DMS53 treated with DMSO at 0.1 percent for 48 hours (cell line): ENCODE measurements around the gene MMAA.

Experiments
- DNase-seq: peaks from one replicate; lab custom pipeline; 2025; ENCODE audit not compliant: unreplicated experiment; lab: John Stamatoyannopoulos, UW

MMAA gene

DNA sequence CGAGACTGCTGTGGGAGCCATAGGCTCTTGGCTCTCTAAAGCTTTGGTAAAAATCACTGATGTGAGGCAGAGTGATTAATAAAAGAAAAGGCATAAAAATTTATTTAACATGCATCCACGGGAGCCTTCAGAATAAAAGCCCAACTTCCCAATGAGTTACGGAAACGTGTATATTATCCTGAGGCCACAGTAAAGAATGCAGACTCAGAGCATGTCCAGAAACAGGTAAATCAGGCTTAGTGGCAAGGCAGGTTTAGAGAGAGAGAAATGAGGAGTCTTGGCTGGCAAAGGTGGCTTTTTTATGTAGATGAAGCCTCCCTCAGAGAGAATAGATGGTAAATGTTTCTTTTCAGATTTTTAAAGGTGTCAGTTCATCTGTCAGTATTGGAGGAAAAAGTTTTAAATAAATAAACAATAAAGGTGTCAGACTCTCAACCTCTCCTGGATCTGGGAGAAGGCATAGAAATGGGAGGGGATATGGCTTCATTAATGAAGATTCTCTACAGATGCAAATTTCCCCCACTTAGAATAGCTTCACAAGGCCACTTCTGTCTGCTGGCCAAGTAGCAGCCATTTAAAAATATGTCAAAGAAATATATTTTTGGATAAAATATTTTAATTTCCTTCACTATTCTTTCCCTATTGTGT, 84.8 kb downstream of the MMAA start:
- DNase-seq: no peak

DNA sequence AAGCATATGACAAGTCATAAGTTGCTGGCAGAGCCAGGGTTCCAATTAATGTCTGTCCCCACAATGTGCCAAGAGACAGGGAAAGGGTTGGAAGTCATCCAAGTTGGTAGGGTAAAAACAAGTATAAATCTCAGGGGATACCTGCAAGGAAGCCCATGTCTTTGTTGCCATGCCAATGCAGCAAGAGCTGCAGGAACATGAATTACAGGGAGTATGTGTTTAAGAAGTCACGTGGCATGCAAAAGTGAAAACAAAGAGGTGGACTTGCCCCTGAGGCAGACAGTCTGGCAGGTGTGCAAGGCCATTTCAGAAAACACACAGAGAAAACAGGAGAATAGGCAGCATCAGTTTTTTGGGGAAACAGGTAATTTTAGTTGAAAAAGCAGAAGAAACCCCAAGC, 90.2 kb downstream of the MMAA start:
- peak; percentile 8 for DNase-seq
